Islet of Langerhans (tissue), 1 donor: ENCODE data around the gene FBXW10B.
"Not testable (repeated sequence)": the region's sequence is repeated elsewhere in the genome, so short reads cannot be mapped to it uniquely, and the experiment has no call there.

Source experiments
- FAIRE-seq: peaks from one replicate; lab custom pipeline; 2011; peaks lifted over from hg19 to GRCh38; lab: Jason Lieb, UNC

The FBXW10B gene

GRCh38 chr17:15642014-15642413, 22.5 kb upstream of the FBXW10B start:
- not testable (repeated sequence) for FAIRE-seq

GRCh38 chr17:15630930-15631453, 11.5 kb upstream of the FBXW10B start:
- FAIRE-seq: not testable (repeated sequence)

GRCh38 chr17:15629991-15630390, 10.5 kb upstream of the FBXW10B start:
- FAIRE-seq: not testable (repeated sequence)

- FAIRE-seq: not testable (repeated sequence)
These were observed 4.2 kb upstream of the FBXW10B start for GRCh38 chr17:15623661-15624209.

GRCh38 chr17:15623255-15623654, 3.8 kb upstream of the FBXW10B start:
- not testable (repeated sequence) for FAIRE-seq

GRCh38 chr17:15622124-15622523, 2.6 kb upstream of the FBXW10B start:
- not testable (repeated sequence) for FAIRE-seq

- not testable (repeated sequence) for FAIRE-seq
These were observed 2.7 kb downstream of the FBXW10B start for GRCh38 chr17:15616828-15617227.

- FAIRE-seq: not testable (repeated sequence)
These were observed 3.7 kb downstream of the FBXW10B start for GRCh38 chr17:15615850-15616249.

GRCh38 chr17:15613111-15613510, 6.4 kb downstream of the FBXW10B start:
- FAIRE-seq: not testable (repeated sequence)

GRCh38 chr17:15592960-15593359, 26.5 kb downstream of the FBXW10B start:
- not testable (repeated sequence) for FAIRE-seq

GRCh38 chr17:15591986-15592385, 27.5 kb downstream of the FBXW10B start:
- not testable (repeated sequence) for FAIRE-seq

GRCh38 chr17:15590844-15591243, 28.7 kb downstream of the FBXW10B start:
- not testable (repeated sequence) for FAIRE-seq

- not testable (repeated sequence) for FAIRE-seq
These were observed 29.7 kb downstream of the FBXW10B start for GRCh38 chr17:15589544-15590536.

GRCh38 chr17:15588017-15588416, 31.5 kb downstream of the FBXW10B start:
- not testable (repeated sequence) for FAIRE-seq

- not testable (repeated sequence) for FAIRE-seq
These were observed 36.2 kb downstream of the FBXW10B start for GRCh38 chr17:15583313-15583712.

GRCh38 chr17:15581462-15581861, 38.0 kb downstream of the FBXW10B start:
- not testable (repeated sequence) for FAIRE-seq

GRCh38 chr17:15576848-15577247, 42.7 kb downstream of the FBXW10B start:
- peak; percentile 27 for FAIRE-seq

- FAIRE-seq: not testable (repeated sequence)
These were observed 44.8 kb downstream of the FBXW10B start for GRCh38 chr17:15574660-15575059.

GRCh38 chr17:15573870-15574269, 45.6 kb downstream of the FBXW10B start:
- FAIRE-seq: not testable (repeated sequence)
